Tibial nerve (tissue), 4 donors: ENCODE results near the gene TMEM100.

Source experiments
- EP300 ChIP-seq, 2 donors: sonication (generic); formaldehyde crosslinking; IDR thresholded peaks; one replicate each; pipeline ENCODE4 v1.6.1; 2017; ENCODE audit warnings: antibody characterized with exemption in 2 of 2, mild to moderate bottlenecking in 1 of 2
- TF ChIP-seq, protein P1 (sequence below), 5 experiments: fragments of 200-600 bp in 3 of 5; fragments of 450-650 bp in 2 of 5; sonication (generic) in 3 of 5; IDR thresholded peaks; one replicate each; pipeline ENCODE4 v1.5.1; 2016 to 2019; ENCODE audit warnings: antibody characterized with exemption in 5 of 5, mild to moderate bottlenecking in 3 of 5, moderate library complexity in 2 of 5

DNA sequence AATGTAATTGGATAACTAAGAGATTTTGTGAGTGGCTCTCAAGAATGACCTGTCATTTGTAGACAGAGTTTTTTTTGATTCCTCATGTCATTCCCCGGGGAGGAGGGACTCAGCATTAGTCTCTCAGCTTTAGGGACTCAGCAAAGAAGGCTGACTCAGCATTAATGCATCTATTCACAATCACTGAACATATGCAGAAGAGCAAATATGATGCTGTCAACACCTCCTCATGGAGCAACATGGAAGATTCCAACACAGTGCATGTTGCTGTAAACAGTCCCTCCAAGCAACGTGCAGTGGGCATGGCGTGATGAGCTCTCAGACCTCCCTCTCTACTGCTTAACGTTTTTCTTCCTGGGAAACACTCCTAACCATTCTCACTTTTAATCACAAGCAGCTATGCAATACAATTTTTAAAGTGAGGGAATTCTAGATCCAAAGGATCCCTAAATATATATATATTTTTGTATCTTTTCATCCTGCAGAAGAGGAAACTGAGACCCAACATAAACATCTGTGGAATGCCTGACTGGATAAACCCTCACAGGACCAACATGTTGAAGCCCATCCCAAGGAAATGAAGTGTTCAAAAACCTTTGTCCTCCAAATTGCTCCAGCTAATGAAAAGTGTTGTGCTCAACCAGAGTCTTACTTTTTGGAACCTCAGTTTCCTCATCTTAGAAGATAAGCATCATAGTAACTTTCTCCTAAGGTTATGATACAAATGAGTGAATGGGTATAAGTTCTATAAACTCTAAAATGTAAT lies 38.9 kb downstream of the TMEM100 start:
- TF ChIP-seq, protein P1, sequence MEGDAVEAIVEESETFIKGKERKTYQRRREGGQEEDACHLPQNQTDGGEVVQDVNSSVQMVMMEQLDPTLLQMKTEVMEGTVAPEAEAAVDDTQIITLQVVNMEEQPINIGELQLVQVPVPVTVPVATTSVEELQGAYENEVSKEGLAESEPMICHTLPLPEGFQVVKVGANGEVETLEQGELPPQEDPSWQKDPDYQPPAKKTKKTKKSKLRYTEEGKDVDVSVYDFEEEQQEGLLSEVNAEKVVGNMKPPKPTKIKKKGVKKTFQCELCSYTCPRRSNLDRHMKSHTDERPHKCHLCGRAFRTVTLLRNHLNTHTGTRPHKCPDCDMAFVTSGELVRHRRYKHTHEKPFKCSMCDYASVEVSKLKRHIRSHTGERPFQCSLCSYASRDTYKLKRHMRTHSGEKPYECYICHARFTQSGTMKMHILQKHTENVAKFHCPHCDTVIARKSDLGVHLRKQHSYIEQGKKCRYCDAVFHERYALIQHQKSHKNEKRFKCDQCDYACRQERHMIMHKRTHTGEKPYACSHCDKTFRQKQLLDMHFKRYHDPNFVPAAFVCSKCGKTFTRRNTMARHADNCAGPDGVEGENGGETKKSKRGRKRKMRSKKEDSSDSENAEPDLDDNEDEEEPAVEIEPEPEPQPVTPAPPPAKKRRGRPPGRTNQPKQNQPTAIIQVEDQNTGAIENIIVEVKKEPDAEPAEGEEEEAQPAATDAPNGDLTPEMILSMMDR (IDR thresholded peaks at IDR 0.05), result no peak
- no peak for TF ChIP-seq EP300 (IDR thresholded peaks at IDR 0.05)
